Muscle layer of duodenum (tissue), 2 donors: Measurements from ENCODE around the gene TSPAN9.

Experiments
- H3K27ac ChIP-seq: one replicate; pipeline ENCODE4 v1.7.0; 2013; ENCODE audit warnings: mild to moderate bottlenecking, low read length
- H3K27me3 ChIP-seq: one replicate; pipeline ENCODE4 v1.7.0; 2013; ENCODE audit warnings: low read depth, mild to moderate bottlenecking, control low read depth, low read length
- H3K36me3 ChIP-seq, 2 donors: one replicate each; pipeline ENCODE4 v1.7.0; 2013; ENCODE audit warnings: low read length in 2 of 2, control low read depth in 1 of 2, mild to moderate bottlenecking in 1 of 2; ENCODE audit not compliant: insufficient read depth in 2 of 2, control insufficient read depth in 1 of 2
- H3K4me1 ChIP-seq, 2 donors: one replicate each; pipeline ENCODE4 v1.7.0; 2013; ENCODE audit warnings: low read length in 2 of 2, mild to moderate bottlenecking in 2 of 2, control low read depth in 1 of 2, moderate library complexity in 1 of 2; ENCODE audit not compliant: insufficient read depth in 2 of 2, control insufficient read depth in 1 of 2
- H3K4me3 ChIP-seq, 2 donors: one replicate each; pipeline ENCODE4 v1.7.0; 2013; ENCODE audit warnings: low read length in 2 of 2, low read depth in 1 of 2, mild to moderate bottlenecking in 1 of 2
- H3K9me3 ChIP-seq, 2 donors: one replicate each; pipeline ENCODE4 v1.7.0; 2013; ENCODE audit warnings: low read length in 2 of 2, control low read depth in 1 of 2, mild to moderate bottlenecking in 1 of 2; ENCODE audit not compliant: control insufficient read depth in 1 of 2
- donor health status: healthy.

TSPAN9 gene, protein sequence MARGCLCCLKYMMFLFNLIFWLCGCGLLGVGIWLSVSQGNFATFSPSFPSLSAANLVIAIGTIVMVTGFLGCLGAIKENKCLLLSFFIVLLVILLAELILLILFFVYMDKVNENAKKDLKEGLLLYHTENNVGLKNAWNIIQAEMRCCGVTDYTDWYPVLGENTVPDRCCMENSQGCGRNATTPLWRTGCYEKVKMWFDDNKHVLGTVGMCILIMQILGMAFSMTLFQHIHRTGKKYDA

GRCh38 chr12:3076730-3077571 is at the start of gene TSPAN9:
Gene TSPAN9, plus strand, starts transcription at chr12:3077379. Its CDS starts 123,815 bp downstream, at chr12:3201194.
- peaks cover 0 to 21% of the 10 kb centered on the region in 2 donors for H3K4me1 ChIP-seq
- H3K27ac ChIP-seq: peak within 1 kb of the TSS; percentile 45
- H3K27me3 ChIP-seq: no peaks in the 10 kb centered on the region
- no peaks in the 10 kb centered on the region for H3K36me3 ChIP-seq
- peak within 1 kb of the TSS; percentile 61 to 70 for H3K4me3 ChIP-seq
- no peaks in the 10 kb centered on the region for H3K9me3 ChIP-seq

- no peaks in the 10 kb centered on the region for H3K9me3 ChIP-seq
- H3K27me3 ChIP-seq: no peaks in the 10 kb centered on the region
- no peaks in the 10 kb centered on the region for H3K4me1 ChIP-seq
- no peak overlapping the region for H3K27ac ChIP-seq
- H3K36me3 ChIP-seq: peaks cover 0 to 4% of the 10 kb centered on the region in 2 donors
- no peak overlapping the region for H3K4me3 ChIP-seq
These were observed 49.1 kb upstream of the TSPAN9 start for GRCh38 chr12:3028108-3028507.

DNA sequence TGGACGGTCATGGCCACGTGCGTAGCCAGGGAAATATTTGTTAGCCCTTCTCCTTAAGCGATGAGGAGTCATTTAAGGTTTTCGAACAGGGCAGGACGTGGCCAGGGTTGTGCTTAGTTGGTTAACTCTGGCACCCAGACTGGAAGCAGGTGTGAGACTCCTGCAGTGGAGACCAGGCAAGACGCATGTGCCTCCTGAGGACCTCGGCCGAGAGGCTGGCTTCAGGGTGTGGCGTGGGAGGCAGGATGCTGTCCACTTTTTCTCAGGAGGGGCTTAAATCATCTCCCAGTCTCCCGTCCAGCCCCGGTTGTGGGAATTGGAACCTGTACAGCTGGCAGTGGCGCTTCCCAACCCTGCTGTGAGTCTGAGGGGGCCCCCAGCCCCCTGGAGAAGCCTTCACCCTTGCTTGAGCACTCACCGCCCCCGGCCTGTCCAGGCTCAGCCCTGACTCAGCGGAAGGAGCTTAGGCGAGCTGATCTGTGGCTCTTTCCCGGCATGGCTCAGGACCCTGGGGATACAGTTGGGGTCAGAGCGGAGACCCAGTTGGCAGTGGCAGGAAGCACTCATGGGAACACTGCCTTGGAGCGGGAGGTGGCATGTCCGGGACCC is 46.3 kb upstream of the TSPAN9 start:
- H3K9me3 ChIP-seq: no peaks in the 10 kb centered on the region
- peaks cover 0 to 13% of the 10 kb centered on the region in 2 donors for H3K4me1 ChIP-seq
- no peak overlapping the region for H3K4me3 ChIP-seq
- H3K36me3 ChIP-seq: peaks cover 0 to 4% of the 10 kb centered on the region in 2 donors
- no peaks in the 10 kb centered on the region for H3K27me3 ChIP-seq
- H3K27ac ChIP-seq: no peak overlapping the region

DNA sequence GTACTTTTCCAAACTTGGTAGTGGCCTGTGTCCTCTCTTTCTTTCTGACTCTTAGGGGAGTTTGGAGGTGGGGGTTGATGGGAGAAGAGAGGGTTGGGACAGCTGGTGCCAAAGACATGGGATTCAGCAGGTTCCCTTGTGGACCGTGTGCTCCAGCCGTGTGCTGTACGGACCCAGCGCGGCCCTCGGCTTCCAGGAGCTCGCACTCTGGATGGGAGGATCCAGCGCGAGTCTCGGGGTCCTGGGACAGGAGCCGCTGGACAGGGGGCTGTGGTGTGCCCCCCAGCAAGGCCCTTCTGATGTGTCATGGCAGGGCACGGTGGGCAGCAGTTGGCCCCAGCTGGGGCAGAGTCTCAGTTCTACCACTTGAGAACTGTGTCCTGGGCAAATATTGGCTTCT is 45.0 kb upstream of the TSPAN9 start:
- H3K9me3 ChIP-seq: no peaks in the 10 kb centered on the region
- peaks cover 0 to 14% of the 10 kb centered on the region in 2 donors for H3K4me1 ChIP-seq
- no peak overlapping the region for H3K27ac ChIP-seq
- H3K4me3 ChIP-seq: no peak overlapping the region
- no peaks in the 10 kb centered on the region for H3K27me3 ChIP-seq
- H3K36me3 ChIP-seq: no peaks in the 10 kb centered on the region

DNA sequence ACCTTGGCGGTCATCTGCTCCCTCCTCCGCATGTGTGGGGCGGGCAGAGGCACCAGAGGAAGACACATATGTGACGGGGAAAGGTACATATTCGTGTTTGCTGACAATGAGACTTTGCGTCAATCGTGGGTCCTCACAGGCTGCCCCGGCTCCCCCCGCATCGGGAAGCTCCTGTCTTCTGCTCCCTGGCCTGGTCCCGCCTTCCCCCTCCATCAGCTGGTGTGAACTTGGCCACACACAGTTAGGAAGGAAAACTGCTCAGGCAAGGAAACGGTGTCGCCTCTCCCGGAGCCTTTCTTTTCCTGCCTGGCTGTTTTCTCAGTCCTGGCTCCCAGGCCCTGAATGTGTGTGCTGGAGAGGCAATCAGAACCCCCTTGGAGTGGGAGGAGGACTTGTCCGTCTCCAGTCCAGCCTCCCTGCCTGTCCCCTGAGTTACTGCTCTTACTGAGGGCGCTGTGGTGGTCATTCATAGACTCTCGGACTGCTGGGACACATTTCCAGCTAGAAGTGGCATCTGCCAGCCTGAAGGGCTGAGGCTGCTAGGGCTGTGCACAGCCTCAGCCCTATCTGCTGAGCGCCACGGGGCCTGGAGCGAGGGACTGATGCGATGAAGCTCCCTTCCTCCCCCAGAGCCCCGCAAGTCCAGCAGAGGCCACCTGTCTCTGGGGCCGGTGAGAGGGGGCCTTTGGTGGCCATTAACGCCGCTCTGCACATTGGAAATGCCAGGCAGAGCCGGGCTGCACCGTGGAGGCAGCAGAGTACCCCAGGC is 44.2 kb upstream of the TSPAN9 start:
- H3K27ac ChIP-seq: no peak overlapping the region
- peaks cover 0 to 2% of the 10 kb centered on the region in 2 donors for H3K36me3 ChIP-seq
- no peaks in the 10 kb centered on the region for H3K27me3 ChIP-seq
- H3K4me3 ChIP-seq: no peak overlapping the region
- H3K4me1 ChIP-seq: peaks cover 0 to 14% of the 10 kb centered on the region in 2 donors
- no peaks in the 10 kb centered on the region for H3K9me3 ChIP-seq

GRCh38 chr12:3033539-3033867 is 43.7 kb upstream of the TSPAN9 start:
- Histone ChIP-seq H3K27me3 (no peaks in the 10 kb centered on the region), H3K36me3 (peaks cover 0 to 7% of the 10 kb centered on the region in 2 donors), H3K27ac (no peak overlapping the region), H3K4me3 (no peak overlapping the region), H3K9me3 (no peaks in the 10 kb centered on the region), H3K4me1 (peaks cover 0 to 14% of the 10 kb centered on the region in 2 donors)

- Histone ChIP-seq H3K4me3 (no peak overlapping the region), H3K4me1 (peaks cover 0 to 14% of the 10 kb centered on the region in 2 donors), H3K9me3 (no peaks in the 10 kb centered on the region), H3K27me3 (no peaks in the 10 kb centered on the region), H3K36me3 (peaks cover 0 to 12% of the 10 kb centered on the region in 2 donors), H3K27ac (no peak overlapping the region)
These were observed 43.0 kb upstream of the TSPAN9 start for GRCh38 chr12:3034067-3034750.

GRCh38 chr12:3035171-3035570 is 42.0 kb upstream of the TSPAN9 start:
- Histone ChIP-seq H3K4me1 (peaks cover 0 to 14% of the 10 kb centered on the region in 2 donors), H3K9me3 (no peaks in the 10 kb centered on the region), H3K27ac (no peak overlapping the region), H3K36me3 (peaks cover 0 to 12% of the 10 kb centered on the region in 2 donors), H3K4me3 (no peak overlapping the region), H3K27me3 (no peaks in the 10 kb centered on the region)

DNA sequence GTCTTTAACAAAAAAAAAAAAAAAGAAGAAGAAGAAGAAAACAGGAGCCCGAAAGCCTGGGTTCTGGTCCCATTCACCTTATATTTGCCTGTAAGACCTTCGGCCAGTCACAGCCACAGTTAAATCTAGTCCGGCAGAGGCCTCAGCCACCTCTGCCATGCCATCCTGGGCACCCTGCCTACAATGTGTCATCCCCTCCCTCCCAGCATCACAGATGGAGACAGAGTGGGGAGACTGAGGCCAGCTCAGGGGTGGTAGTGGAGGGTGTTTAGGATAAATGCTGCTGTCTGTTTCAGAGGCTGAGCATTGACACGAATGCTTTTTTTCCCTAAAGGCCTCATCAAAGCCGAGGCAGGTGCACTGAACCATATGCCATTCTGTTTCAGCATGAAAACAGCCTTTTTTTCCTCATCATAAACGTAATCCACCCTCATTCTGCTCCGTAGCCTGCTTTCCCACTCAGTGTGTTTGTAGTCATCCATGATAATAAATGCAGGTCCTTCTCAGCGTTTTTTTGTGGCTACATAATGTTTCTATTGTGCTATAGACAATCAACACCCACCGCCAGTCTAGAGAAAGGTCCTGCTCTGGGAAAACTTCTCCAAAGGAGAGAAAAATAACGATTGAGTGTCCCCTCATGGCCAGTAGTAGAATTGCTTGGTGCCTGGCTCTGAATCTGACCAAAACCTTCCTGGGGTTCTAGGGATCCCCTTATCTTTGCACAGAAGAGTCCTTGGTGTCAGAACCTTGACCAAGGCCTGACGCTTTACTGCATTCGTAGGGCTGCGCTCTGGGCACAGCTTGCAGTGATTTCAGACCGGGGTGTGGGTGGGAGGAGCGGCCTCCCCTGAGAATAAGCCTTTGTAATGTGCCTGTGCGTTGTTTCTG is 41.1 kb upstream of the TSPAN9 start:
- H3K27me3 ChIP-seq: no peaks in the 10 kb centered on the region
- no peak overlapping the region for H3K4me3 ChIP-seq
- peaks cover 0 to 14% of the 10 kb centered on the region in 2 donors for H3K4me1 ChIP-seq
- no peak overlapping the region for H3K27ac ChIP-seq
- H3K9me3 ChIP-seq: no peaks in the 10 kb centered on the region
- peaks cover 0 to 12% of the 10 kb centered on the region in 2 donors for H3K36me3 ChIP-seq
